HG03439 (cell line): ENCODE measurements around the gene FOXN1.
"Not testable (repeated sequence)": the region's sequence is repeated elsewhere in the genome, so short reads cannot be mapped to it uniquely, and the experiment has no call there.

Experiments used
- ATAC-seq: cut with Tn5 transposase; IDR thresholded peaks from one replicate; pipeline ENCODE4 v1.9.1; 2021; ENCODE audit warnings: mild to moderate bottlenecking, moderate library complexity; ENCODE audit not compliant: unreplicated experiment

The FOXN1 gene

DNA sequence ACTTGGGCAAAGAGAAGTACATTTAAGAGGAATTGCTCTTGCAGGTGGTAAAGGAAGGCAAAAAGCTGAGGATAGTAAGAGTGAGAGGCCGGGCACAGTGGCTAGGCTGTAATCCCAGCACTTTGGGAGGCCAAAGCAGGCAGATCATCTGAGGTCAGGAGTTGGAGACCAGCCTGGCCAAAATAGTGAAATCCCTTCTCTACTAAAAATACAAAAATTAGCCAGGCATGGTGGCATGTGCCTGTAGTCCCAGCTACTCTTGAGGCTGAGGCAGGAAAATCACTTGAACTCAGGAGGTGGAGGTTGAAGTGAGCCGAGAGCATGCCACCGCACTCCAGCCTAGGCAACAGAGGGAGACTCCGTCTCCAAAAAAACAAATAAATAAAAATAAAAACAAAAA lies 16.1 kb downstream of the FOXN1 start:
- not testable (repeated sequence) for ATAC-seq

DNA sequence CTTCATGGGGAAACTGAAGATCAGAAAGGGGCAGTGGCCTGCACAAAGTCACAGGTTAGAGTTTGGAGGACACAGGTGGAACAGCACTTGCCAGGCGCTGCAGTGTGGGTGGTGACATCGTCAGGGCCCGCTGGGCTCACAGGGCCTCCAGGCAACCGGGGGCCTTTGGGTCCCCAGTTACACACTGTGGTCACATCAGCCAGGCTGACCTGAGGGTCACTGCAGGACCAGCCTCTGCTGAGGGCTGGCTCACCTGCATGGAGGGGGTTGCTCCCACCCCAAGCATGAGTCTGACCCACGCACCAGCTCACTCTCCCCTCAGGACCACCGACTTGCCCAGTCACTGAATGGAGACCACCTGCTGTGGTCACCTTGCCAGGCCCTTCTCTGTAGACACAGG lies 17.0 kb downstream of the FOXN1 start:
- ATAC-seq: no peak

DNA sequence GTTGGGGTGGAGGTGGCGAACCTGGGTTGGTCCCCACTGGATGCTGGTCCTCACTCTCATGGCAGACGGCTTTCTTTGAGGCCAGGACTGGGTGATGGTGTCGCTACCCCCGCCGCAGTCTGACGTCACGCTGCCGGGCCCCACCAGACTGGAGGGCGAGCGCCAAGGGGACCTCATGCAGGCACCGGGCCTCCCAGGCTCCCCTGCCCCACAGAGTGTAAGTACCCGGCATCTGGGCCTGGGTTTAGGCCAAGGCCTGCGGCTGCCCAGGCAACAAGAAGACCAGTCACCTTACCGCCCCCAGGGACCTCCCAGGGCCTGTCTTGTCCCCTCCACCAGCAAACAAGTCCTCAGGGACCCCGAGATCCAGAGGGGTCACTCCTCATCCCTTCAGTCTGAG lies 17.7 kb downstream of the FOXN1 start:
- ATAC-seq: no peak

DNA sequence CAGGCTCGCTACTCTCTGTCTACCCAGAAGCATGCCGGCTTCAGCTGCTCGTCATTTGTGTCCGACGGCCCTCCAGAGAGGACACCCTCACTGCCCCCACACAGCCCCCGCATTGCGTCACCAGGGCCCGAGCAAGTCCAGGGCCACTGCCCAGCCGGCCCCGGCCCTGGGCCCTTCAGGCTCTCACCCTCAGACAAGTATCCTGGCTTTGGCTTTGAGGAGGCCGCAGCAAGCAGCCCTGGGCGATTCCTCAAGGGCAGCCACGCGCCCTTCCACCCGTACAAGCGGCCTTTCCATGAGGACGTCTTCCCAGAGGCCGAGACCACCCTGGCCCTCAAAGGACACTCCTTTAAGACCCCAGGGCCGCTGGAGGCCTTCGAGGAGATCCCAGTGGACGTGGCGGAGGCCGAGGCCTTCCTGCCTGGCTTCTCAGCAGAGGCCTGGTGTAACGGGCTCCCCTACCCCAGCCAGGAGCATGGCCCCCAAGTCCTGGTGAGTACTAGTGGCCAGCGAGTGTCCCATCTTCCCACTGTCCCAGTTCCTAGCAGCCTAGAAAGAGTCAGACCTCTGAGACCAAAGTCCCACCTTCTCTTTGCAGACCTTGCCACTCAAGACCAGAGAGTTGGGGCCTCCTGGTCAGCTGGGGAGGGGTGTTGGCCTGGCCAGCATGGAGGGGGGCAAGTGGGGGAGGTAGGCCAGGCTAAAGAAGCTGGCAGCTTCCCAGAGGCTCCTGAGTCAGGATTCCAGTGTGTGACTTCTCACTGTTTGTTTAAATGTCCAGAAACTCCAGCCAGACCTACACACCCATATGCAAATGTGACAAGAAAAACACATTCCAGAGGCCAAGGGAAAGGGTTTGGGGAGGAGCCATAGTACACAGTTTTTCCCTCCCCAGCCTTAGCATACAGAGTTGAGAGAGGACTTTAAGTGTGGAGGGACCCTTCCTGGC lies 18.6 kb downstream of the FOXN1 start:
- ATAC-seq: no peak

DNA sequence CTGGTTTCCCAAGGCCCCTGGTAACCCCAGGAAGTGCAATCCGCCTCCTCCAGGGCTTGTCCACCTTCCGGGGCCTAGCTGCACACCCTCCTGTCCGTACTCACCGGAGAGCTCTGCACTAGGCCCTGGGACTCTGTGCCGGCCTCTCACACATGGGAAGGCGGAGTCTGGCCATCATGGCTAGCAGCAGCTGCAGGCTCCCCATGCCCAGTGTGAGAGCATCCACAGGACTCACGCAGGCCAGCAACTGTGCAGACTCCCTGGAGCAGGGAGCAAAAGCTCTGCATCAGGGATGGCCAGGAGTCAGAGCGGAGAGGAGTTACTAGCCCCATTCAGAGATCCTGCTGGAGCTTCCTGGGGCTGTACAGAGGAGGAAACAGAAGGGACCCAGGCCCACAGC lies 20.2 kb downstream of the FOXN1 start:
- no peak for ATAC-seq

DNA sequence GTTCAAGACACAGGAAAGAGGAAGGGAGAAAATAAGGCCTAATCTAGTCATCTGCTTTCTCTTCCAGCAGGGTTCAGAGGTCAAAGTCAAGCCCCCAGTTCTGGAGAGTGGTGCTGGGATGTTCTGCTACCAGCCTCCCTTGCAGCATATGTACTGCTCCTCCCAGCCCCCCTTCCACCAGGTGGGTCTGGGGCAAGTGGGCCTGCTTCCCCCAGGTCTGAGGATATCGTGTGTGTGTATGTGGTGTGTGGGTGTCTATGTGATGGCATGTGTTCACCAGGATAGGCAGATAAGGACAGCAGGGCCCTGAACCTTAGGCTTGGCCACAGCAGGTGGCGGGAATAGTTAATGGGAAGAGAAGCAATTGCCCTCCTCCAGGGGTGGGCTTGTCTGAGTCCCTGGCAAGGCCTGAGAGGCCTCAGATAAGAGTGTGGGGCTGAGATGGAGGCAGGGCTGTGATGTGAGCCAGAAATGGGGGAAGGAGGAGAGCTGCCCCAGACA lies 21.1 kb downstream of the FOXN1 start:
- no peak for ATAC-seq

DNA sequence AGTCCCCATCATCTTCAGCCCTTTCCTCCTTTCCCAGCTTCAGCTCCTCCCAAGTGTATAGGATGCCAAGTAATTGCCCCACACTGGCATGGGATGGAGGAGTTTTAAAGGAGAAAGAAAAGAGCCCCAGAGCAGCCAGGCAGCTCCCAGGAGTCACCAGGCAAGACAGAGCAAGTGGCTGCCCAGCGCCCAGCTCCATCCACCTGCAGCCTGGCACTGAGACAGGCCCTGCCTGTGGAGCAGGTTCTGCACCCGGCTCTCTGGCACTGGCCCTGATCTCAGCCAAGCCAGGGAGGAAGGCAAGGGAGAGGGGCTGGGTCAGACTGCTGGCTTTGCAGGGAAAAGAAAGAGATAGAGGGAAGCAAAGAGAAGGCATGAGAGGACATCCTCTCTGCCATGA lies 21.7 kb downstream of the FOXN1 start:
- ATAC-seq: no peak

DNA sequence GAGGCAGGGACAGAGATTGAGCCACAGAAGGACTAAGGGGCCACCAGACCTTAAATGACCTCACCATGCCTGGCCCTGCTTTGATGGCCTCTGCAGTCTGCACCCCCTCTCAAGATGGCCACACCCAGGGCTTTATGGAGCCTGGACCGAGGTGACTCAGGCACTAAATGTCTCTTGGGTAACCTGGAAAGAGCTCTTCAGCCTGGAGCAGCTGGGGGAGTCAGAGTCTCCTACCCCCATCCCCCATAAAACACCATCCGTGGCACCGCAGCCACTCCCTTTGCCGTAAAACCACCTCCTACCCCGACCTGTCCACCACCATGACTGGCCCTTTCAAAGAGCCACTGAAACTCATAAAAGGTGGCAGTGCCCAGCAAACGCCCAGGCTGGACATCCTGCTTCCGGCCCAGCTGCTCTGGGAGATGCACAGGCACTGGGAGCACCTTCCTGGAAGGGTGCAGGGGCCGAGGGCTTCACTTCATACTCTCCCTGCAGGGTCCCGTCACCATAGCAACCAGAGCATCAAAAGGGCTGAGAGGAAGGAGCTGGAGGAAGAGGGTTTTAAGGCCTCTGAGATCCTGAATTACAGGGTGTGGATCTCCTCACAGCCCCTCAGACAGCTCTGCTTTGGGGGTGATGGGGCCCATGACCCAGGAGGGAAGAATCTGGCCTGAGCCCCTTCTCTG lies 22.3 kb downstream of the FOXN1 start:
- no peak for ATAC-seq

DNA sequence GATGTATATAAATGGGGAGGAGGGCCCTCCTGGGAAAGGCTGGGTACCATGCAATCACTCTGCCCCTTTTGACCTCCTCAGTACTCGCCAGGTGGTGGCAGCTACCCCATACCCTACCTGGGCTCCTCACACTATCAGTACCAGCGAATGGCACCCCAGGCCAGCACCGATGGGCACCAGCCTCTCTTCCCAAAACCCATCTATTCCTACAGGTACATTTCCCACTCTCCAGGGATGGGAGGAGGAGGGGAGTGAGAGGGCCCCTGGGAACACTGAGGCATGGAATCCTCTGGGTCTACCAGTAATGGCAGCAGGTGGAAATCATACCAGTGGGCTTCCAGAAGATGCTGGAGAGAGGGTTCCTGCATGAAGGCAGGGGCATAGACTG lies 22.9 kb downstream of the FOXN1 start:
- no peak for ATAC-seq

DNA sequence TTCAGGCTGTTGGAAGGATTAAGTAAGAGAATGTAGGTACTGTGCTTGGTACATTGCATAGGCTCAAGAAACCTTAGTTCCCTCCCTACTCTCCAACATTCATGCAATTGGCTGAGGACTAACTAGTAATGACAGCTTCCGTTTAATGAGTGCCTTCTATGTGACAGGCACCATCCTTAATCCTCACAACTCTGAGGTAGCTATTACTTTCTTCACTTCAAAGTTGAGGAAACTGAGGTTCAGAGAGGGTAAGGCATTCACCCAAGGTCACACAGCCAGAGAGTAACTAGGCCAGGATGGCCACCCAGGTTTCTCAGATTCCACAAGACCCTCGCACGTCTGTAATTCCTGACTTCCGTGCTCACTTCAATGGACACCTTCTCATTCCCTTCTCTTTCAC lies 24.1 kb downstream of the FOXN1 start:
- ATAC-seq: no peak

DNA sequence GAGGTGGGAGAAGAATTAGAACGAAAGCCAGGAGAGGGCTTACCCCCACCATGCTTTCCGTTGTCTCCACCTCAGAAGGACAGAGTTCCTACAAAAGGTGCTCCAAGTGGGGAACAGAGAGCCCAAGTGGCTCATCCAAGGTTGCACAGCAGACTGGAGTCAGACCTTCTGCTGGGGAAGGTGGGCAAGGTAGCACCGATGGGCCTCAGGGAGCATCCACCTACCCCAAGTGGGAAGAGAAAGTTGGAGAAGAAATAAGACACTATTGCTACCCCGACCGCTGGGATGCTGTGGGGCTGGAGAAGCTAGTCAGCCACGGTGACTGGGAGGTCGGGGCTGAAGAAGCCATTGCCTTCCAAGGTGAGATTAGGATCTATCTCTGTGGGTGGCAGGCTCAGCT lies 24.8 kb downstream of the FOXN1 start:
- no peak for ATAC-seq

DNA sequence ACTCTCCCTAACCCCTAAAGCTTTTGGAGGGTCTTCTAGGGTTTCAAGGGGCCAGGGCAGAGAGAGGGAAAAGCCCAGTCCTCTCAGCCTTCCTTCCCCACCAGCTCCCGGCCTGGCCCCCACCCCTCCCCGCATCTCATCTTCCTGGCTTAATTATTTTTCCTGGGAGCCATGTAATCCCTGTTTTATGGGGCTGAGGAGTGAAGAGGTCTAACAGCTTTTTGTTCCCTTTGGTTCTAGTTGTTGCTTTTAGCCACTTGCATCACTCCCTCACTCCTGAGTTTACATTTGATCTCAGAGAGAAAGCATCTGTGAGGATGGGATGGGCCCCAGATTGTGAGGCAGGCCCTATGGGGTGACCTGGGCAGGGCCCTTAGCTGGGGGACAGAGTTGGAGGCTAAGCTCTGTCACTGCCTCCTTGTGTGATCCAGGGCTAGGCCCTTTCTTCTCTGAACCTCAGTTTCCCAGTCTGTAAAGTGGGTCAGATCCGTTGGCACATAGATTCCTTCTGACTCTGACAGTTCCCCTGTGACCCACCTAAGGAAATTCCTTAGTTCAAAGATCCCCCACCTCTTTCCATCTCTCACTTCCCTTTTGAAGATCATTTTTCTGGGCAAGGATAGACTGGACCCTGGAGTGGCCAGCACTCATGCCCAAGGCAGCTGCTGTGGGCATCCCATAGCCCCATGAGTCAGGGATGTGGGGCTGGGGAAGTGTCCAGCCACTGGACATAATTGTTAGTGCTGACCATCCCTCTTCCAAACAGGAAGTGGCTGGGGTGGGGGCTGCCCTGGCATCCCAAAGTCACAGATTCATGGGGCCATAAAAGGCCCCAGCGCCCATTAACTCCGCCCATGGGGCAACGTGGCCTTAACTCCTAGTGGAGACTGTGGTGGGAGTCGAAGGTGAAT lies 26.2 kb downstream of the FOXN1 start:
- ATAC-seq: no peak

DNA sequence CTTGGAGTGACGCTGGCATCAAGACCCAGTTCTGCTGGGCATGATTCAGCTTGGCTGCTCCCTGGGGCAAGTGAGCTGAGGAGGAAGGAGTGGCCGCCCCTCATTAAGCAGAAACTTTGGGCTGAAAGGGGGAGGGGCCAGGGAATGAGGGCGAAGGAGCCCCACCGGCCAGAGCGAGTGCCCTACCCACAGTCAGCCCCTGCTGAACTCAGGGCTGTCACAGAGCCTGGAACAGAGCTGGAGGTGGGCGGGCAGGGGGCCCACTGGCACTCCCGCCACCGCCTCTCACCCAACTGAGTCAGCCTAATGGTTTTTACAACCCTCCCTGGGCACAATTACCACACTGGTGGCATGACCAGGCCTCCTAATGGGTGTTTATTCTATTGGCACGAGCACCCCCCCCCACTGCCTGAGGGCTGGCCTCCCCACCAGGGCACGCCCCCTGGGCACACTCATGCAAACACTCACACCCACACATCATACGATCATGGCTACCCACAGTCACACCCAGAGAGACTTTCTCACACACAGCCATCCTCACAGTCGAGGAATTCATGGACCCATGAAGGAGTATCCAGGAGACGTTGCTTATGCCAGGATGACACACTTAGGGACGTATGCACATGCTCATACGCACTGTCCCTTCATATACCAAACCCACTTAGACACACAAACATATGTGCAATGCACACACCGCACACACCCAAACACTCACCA lies 27.1 kb downstream of the FOXN1 start:
- ATAC-seq: no peak

DNA sequence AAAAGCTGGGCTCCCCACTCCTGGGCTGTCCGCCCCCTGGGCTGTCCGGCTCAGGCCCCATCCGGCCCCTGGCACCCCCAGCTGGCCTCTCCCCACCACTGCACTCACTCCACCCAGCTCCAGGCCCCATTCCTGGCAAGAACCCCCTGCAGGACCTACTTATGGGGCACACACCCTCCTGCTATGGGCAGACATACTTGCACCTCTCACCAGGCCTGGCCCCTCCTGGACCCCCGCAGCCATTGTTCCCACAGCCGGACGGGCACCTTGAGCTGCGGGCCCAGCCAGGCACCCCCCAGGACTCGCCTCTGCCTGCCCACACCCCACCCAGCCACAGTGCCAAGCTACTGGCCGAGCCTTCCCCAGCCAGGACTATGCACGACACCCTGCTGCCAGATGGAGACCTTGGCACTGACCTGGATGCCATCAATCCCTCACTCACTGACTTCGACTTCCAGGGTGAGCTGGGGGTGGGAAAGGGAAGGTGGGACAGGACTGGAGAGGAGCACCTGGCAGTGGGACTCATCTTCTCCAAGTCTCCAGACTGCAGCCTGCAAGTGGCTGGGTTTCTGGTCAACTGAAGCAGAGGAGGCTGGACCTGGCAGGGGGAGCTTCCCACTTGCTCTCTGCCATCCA lies 28.7 kb downstream of the FOXN1 start:
- no peak for ATAC-seq

DNA sequence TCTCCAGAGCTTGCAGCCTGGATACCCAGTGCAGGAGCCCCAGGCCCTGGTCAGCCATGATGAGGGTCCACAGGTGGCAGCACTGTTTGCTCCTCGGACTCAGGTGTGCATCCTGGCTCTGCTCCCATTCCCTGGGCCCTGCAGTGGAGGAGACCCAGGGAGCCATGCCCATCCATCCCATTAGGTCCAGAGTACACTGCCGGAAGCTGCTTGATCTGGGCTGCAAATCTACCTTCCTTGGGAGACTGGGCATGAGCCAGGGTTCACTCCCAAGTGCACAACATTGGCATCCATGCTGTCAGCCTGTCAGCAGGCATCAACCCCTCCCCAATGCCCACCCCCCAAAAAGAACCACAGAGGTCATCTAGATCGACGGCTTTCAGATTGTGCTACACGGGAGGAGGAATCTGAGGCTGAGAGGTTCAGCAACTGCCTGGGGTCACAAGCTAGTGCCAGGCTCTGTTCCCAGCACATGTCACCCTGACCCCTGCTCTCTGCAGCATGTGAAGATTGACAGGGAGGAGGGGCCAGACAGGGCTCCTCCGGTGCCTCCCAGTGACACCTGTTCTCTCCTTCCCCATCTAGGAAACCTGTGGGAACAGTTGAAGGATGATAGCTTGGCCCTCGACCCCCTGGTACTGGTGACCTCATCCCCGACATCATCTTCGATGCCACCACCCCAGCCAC lies 30.5 kb downstream of the FOXN1 start:
- no peak for ATAC-seq

DNA sequence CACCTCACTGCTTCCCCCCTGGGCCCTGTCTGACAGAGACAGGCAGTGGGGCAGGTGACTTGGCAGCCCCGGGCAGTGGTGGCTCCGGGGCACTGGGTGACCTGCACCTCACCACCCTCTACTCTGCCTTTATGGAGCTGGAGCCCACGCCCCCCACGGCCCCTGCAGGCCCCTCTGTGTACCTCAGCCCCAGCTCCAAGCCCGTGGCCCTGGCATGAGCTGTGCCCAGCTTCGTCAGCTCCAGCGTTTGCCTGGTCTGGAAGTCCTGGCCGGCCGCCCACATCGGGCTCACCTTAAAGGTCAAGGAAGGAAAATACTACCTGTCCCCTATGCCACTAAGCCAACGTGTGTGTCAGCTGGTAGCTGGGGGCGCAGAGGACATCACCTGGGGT lies 31.1 kb downstream of the FOXN1 start:
- no peak for ATAC-seq

DNA sequence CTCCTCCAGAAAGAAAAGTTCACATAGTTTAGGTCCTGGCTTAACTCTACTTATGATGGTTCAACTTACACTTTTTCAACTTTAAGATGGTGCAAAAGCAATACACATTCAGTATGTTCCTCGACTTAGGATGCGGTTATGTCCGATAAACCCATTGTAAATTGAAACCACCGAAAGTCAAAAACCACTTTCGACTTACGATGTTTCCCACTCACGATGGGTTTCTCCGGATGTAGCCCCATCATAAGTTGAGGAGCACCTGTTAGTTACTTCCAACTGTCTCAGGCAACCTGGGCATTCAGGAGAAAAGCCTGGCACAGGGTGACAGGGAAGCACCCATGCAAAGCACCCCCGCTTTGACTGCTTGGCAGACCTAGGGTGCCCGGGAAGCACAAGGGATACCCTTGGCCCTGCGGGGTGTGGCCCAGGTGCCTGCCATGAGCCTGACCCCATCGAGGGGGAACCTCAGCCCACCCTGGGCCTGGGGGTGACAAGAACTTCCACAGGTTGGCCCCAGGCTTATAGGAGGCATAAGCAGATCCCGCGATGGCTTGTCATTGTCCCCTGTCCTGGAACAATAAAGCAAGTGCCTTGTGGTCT lies 32.2 kb downstream of the FOXN1 start:
- no peak for ATAC-seq

DNA sequence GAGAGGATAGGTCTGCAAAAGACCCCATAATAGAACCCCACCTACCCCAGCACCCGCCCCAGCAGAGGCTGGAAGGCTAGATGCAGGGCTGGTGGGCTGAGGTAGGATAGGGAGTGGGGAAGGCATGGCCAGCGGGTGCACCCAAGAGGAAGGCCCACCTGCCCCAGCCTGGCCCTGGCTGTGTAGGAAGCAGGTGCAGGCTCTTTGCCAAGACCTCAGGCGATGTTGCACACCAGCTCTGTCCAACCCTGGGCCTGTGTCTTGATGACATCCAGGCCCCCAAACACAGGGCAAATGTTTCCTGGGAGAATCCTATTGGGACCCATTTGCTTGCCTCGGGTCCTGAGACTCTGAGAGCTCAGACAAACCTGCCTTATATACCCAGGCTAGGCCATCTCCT lies 34.1 kb downstream of the FOXN1 start:
- no peak for ATAC-seq

DNA sequence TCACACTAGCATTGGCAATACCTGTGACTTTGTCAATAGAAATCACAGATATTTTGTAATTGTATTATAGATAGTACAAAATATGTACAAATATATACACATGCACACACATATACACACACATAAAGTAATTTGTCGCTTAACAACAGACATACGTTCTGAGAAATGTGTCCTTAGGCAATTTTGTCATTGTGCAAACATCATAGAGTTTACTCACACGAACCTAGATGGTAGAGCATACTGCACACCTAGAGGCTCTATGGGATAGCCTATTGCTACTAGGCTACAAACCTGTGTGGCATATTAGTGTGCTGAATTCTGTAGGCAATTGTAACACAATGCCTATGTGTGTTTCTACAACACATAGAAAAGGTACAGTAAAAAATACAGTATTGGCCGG lies 35.3 kb downstream of the FOXN1 start:
- no peak for ATAC-seq
